GM12874 (cell line): ENCODE data around the gene EPHA4.

Source experiments
- TF ChIP-seq, protein P1 (sequence below): IDR thresholded peaks from 2 replicates; pipeline ENCODE4 v1.5.1; 2011; ENCODE audit warnings: low read depth, mild to moderate bottlenecking, control low read depth, low read length, moderate library complexity; ENCODE audit not compliant: insufficient read depth

Gene EPHA4

GRCh38 chr2:221527776-221528309 lies 44.3 kb downstream of the EPHA4 start:
- TF ChIP-seq, protein P1, sequence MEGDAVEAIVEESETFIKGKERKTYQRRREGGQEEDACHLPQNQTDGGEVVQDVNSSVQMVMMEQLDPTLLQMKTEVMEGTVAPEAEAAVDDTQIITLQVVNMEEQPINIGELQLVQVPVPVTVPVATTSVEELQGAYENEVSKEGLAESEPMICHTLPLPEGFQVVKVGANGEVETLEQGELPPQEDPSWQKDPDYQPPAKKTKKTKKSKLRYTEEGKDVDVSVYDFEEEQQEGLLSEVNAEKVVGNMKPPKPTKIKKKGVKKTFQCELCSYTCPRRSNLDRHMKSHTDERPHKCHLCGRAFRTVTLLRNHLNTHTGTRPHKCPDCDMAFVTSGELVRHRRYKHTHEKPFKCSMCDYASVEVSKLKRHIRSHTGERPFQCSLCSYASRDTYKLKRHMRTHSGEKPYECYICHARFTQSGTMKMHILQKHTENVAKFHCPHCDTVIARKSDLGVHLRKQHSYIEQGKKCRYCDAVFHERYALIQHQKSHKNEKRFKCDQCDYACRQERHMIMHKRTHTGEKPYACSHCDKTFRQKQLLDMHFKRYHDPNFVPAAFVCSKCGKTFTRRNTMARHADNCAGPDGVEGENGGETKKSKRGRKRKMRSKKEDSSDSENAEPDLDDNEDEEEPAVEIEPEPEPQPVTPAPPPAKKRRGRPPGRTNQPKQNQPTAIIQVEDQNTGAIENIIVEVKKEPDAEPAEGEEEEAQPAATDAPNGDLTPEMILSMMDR: no peak

GRCh38 chr2:221524158-221524557 lies 47.9 kb downstream of the EPHA4 start:
- TF ChIP-seq, protein P1: no peak

DNA sequence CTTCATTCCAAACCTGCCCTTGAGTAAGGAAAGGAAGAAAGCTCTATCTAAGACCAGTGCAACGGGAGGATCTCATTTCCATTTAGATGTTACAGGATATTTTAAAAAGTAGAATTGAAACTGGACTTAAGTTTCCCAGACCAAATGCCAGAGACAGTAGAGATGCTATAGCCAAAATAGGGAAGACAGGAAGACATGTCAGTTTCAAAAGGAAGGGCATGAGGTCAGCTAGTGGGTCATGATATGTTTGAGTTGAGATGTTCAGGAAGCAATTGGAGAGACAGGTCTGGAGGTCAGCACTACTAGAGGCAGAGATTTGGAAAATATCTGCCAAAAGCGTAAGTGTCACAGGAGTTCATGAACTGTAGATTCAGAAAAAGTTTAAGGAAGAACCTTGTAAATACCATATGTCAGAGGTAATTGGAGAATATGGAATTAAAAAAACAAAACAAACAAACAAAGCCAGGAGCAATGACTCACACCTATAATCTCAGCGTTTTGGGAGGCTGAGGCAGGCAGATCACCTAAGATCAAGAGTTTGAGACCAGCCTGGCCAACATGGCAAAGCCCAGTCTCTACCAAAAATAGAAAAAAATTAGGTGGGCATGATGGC lies 50.8 kb downstream of the EPHA4 start:
- TF ChIP-seq, protein P1: no peak

GRCh38 chr2:221518935-221519625 lies 53.0 kb downstream of the EPHA4 start:
- TF ChIP-seq, protein P1: no peak

DNA sequence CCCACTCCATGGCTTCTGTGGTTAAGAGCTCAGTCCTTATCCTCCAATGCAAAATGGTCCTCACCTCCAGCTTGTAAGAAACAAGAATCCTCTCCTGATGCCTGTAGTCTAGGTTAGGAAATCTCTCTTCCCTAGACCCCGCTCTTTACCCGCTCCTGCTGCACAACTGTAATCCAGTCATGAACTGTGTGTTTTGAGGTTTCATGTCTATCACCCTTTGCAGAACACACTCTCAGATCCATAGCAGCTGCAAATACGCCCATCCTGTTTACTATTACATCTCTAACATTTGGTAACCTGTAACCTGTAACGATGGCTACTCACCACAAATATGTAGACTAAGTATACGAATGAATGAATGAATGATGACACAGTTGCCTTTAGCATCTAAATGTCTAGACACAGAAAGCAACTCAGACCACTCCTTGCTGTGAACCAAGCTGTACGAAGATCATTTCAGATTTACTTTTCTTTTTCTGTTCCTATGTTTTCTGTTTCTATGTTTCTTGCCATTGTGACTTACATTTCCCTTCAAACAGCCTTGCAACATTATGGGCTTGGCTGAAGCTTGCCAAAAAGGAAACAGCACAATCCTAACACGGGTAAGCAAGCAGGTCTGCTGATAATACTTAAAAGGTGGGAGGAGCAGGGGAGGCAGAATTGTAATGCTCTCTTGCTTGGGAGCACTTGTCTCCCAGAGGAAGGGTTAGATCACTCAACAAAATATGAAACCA lies 53.7 kb downstream of the EPHA4 start:
- TF ChIP-seq, protein P1: no peak

GRCh38 chr2:221517696-221518151 lies 54.4 kb downstream of the EPHA4 start:
- TF ChIP-seq, protein P1: no peak

DNA sequence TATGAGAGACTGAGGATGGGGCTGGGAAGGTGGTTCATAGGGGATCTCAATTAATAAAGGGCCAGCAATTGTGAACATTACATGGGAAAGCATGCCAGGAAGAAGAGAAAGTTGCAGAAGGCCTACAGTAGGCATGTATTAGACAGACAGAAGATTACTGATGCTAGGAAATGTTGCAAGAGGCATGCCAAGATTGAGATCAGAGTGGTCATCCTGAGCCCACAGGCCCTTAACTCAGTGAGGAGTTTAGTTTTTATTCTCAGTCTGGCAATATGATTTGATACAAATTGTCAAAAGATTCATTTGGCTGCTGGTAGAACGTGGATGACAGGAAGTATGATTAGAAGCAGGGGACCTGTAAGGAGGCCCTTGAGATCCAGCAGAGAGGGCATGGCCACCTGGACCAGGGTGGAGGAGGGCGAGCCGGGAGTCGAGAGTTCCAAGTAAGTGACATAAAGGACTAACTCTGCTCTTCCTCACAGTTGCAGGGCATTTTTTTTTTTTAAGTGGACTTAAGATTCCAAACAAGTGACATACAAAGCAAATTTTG lies 54.9 kb downstream of the EPHA4 start:
- TF ChIP-seq, protein P1: no peak
